ENCODE measurements around the gene USP47. TPM values are rescaled to one million over a fixed set of nuclear protein-coding genes. Genes with fewer than 3 reads are reported as not detected.

The USP47 gene
- total and polyA plus RNA-seq, 2 of the 8 experiments (the other 6 are each of a cell fraction or from before 2014, with no cell fraction given) = 4.2 to 21.3 TPM

- TF ChIP-seq ATF3 (IDR thresholded peaks at IDR 0.05; ENCODE audit: insufficient read depth, low read depth, low read length) (no peak), CEBPB (IDR thresholded peaks at IDR 0.05; ENCODE audit: low read depth, low read length) (no peak), TCF12 (IDR thresholded peaks at IDR 0.05; ENCODE audit: low read depth, low read length) (no peak), HDAC2 (IDR thresholded peaks at IDR 0.05; ENCODE audit: borderline replicate concordance in 1 of 2, low read depth in 2 of 2, low read length in 2 of 2) (no peak), HDAC6 (IDR thresholded peaks at IDR 0.05; ENCODE audit: low read depth, low read length) (no peak)
Measured at GRCh38 chr11:11972730-11973341, 131.1 kb downstream of the USP47 start (continued).
